GM21576 (cell line): ENCODE results near the gene CD109.

ENCODE experiments used
- ATAC-seq: cut with Tn5 transposase; IDR thresholded peaks from one replicate; pipeline ENCODE4 v1.9.1; 2021; ENCODE audit warnings: mild to moderate bottlenecking, moderate library complexity; ENCODE audit not compliant: unreplicated experiment

Gene CD109

GRCh38 chr6:73724389-73724788 lies 28.4 kb downstream of the CD109 start:
- no peak for ATAC-seq

GRCh38 chr6:73725192-73725591 lies 29.2 kb downstream of the CD109 start:
- ATAC-seq = peak; percentile 47

GRCh38 chr6:73727114-73727513 lies 31.1 kb downstream of the CD109 start:
- ATAC-seq = no peak

GRCh38 chr6:73728548-73729205 lies 32.7 kb downstream of the CD109 start:
- peak; percentile 48 for ATAC-seq

- no peak for ATAC-seq
Observed at GRCh38 chr6:73731285-73731684, 35.3 kb downstream of the CD109 start.

- peak; percentile 78 for ATAC-seq
Observed at GRCh38 chr6:73732845-73733675, 37.1 kb downstream of the CD109 start.

GRCh38 chr6:73733791-73734190 lies 37.8 kb downstream of the CD109 start:
- no peak for ATAC-seq

- ATAC-seq = no peak
Observed at GRCh38 chr6:73734832-73735453, 38.9 kb downstream of the CD109 start.

GRCh38 chr6:73738367-73739028 lies 42.5 kb downstream of the CD109 start:
- no peak for ATAC-seq

- no peak for ATAC-seq
Observed at GRCh38 chr6:73739096-73739495, 43.1 kb downstream of the CD109 start.

GRCh38 chr6:73742433-73742832 lies 46.4 kb downstream of the CD109 start:
- no peak for ATAC-seq

- ATAC-seq = no peak
Observed at GRCh38 chr6:73743081-73743480, 47.1 kb downstream of the CD109 start.

GRCh38 chr6:73743556-73743955 lies 47.6 kb downstream of the CD109 start:
- ATAC-seq = no peak

GRCh38 chr6:73746787-73747186 lies 50.8 kb downstream of the CD109 start:
- no peak for ATAC-seq

GRCh38 chr6:73747289-73747688 lies 51.3 kb downstream of the CD109 start:
- peak; percentile 99 for ATAC-seq

- no peak for ATAC-seq
Observed at GRCh38 chr6:73752943-73753342, 56.9 kb downstream of the CD109 start.

- no peak for ATAC-seq
Observed at GRCh38 chr6:73766040-73766439, 70.0 kb downstream of the CD109 start.

- no peak for ATAC-seq
Observed at GRCh38 chr6:73768558-73768957, 72.6 kb downstream of the CD109 start.

GRCh38 chr6:73769976-73770375 lies 74.0 kb downstream of the CD109 start:
- ATAC-seq = no peak

- ATAC-seq = no peak
Observed at GRCh38 chr6:73774311-73774774, 78.3 kb downstream of the CD109 start.

- ATAC-seq = no peak
Observed at GRCh38 chr6:73779943-73780342, 83.9 kb downstream of the CD109 start.
